SK-N-SH treated with all-trans-retinoic acid at 6 μM for 48 hours (cell line): ENCODE measurements around the gene FNDC11.

Source experiments
- ATAC-seq: fragments of 200-7000 bp; cut with Tn5 transposase; 3 replicates; pipeline ENCODE4 v1.9.1; 2020; ENCODE audit warnings: mild to moderate bottlenecking, moderate library complexity
- ARNTL ChIP-seq: fragments of 450-650 bp; formaldehyde crosslinking; IDR thresholded peaks from 2 replicates; pipeline ENCODE4 v1.5.0; 2020; ENCODE audit warnings: low read depth, mild to moderate bottlenecking, moderate library complexity, borderline replicate concordance
- BACH2 ChIP-seq: fragments of 250-450 bp; sonication (Bioruptor Pico); IDR thresholded peaks from 2 replicates; pipeline ENCODE4 v1.9.0; 2021; ENCODE audit warnings: mild to moderate bottlenecking, borderline replicate concordance
- CREB5 ChIP-seq: fragments of 250-450 bp; sonication (Bioruptor Pico); IDR thresholded peaks from 2 replicates; pipeline ENCODE4 v1.5.1; 2020; ENCODE audit warnings: low read depth, mild to moderate bottlenecking, moderate library complexity
- CSRNP3 ChIP-seq: fragments of 250-450 bp; sonication (Bioruptor Pico); IDR thresholded peaks from 2 replicates; pipeline ENCODE4 v1.5.1; 2021; ENCODE audit warnings: mild to moderate bottlenecking, moderate library complexity
- ESRRG ChIP-seq: fragments of 250-450 bp; sonication (Bioruptor Pico); IDR thresholded peaks from 2 replicates; pipeline ENCODE4 v1.6.1; 2021; ENCODE audit warnings: mild to moderate bottlenecking
- GLIS3 ChIP-seq: fragments of 250-450 bp; sonication (Bioruptor Pico); IDR thresholded peaks from 2 replicates; pipeline ENCODE4 v1.5.0; 2020; ENCODE audit warnings: mild to moderate bottlenecking, moderate library complexity
- ISL1 ChIP-seq: fragments of 250-450 bp; sonication (Bioruptor Pico); IDR thresholded peaks from 2 replicates; pipeline ENCODE4 v2.1.2; 2022; ENCODE audit warnings: mild to moderate bottlenecking, moderate library complexity
- OSR1 ChIP-seq: fragments of 250-450 bp; sonication (Bioruptor Pico); IDR thresholded peaks from 2 replicates; pipeline ENCODE4 v1.8.0; 2022; ENCODE audit warnings: moderate library complexity, mild to moderate bottlenecking, inconsistent platforms
- PATZ1 ChIP-seq: fragments of 250-450 bp; sonication (Bioruptor Pico); IDR thresholded peaks from 2 replicates; pipeline ENCODE4 v1.8.0; 2020; ENCODE audit warnings: mild to moderate bottlenecking, moderate library complexity, borderline replicate concordance
- POU6F1 ChIP-seq: fragments of 250-450 bp; sonication (Bioruptor Pico); IDR thresholded peaks from 2 replicates; pipeline ENCODE4 v1.8.0; 2021; ENCODE audit warnings: low read depth, mild to moderate bottlenecking, moderate library complexity, borderline replicate concordance
- PPARA ChIP-seq: fragments of 250-450 bp; sonication (Bioruptor Pico); IDR thresholded peaks from 2 replicates; pipeline ENCODE4 v1.5.0; 2020; ENCODE audit warnings: mild to moderate bottlenecking, borderline replicate concordance
- RARB ChIP-seq: fragments of 250-450 bp; sonication (Bioruptor Pico); IDR thresholded peaks from 2 replicates; pipeline ENCODE4 v1.8.0; 2021; ENCODE audit warnings: mild to moderate bottlenecking, moderate library complexity
- SNAI2 ChIP-seq: fragments of 250-450 bp; sonication (Bioruptor Pico); IDR thresholded peaks from 2 replicates; pipeline ENCODE4 v1.5.0; 2020; ENCODE audit warnings: mild to moderate bottlenecking, moderate library complexity
- TCF4 ChIP-seq: fragments of 250-450 bp; sonication (Bioruptor Pico); IDR thresholded peaks from 2 replicates; pipeline ENCODE4 v1.8.0; 2021; ENCODE audit warnings: mild to moderate bottlenecking, moderate library complexity, borderline replicate concordance
- TOX ChIP-seq: fragments of 250-450 bp; sonication (Bioruptor Pico); IDR thresholded peaks from 2 replicates; pipeline ENCODE4 v1.8.0; 2021; ENCODE audit warnings: mild to moderate bottlenecking, moderate library complexity, borderline replicate concordance
- TSHZ2 ChIP-seq: fragments of 250-450 bp; sonication (Bioruptor Pico); IDR thresholded peaks from 2 replicates; pipeline ENCODE4 v1.5.0; 2020; ENCODE audit warnings: mild to moderate bottlenecking, moderate library complexity
- ZC3H10 ChIP-seq: fragments of 250-450 bp; sonication (Bioruptor Pico); IDR thresholded peaks from 2 replicates; pipeline ENCODE4 v1.5.1; 2021; ENCODE audit warnings: mild to moderate bottlenecking, moderate library complexity
- ZFP3 ChIP-seq: fragments of 250-450 bp; sonication (Bioruptor Pico); IDR thresholded peaks from 2 replicates; pipeline ENCODE4 v1.5.0; 2020; ENCODE audit warnings: mild to moderate bottlenecking, moderate library complexity
- ZFP30 ChIP-seq: fragments of 450-650 bp; formaldehyde crosslinking; IDR thresholded peaks from 2 replicates; pipeline ENCODE4 v1.5.0; 2022; ENCODE audit warnings: mild to moderate bottlenecking, moderate library complexity
- ZNF565 ChIP-seq: fragments of 450-650 bp; formaldehyde crosslinking; conservative IDR thresholded peaks from 2 replicates; pipeline ENCODE4 v1.5.0; 2020; ENCODE audit warnings: low read depth, mild to moderate bottlenecking, moderate library complexity
- ZNF8 ChIP-seq: fragments of 450-650 bp; formaldehyde crosslinking; IDR thresholded peaks from 2 replicates; pipeline ENCODE4 v1.5.0; 2020; ENCODE audit warnings: mild to moderate bottlenecking, moderate library complexity

Gene FNDC11

GRCh38 chr20:63517376-63518309 lies 36.3 kb upstream of the FNDC11 start:
- TF ChIP-seq ZFP30 (CRISPR knock-in tag), result no peak
- no peak for TF ChIP-seq SNAI2 (CRISPR knock-in tag)
- no peak for TF ChIP-seq PATZ1
- no peak for TF ChIP-seq ZNF8 (CRISPR knock-in tag)
- TF ChIP-seq ARNTL (CRISPR knock-in tag), result no peak
- TF ChIP-seq TOX (CRISPR knock-in tag), result no peak
- TF ChIP-seq POU6F1 (CRISPR knock-in tag), result no peak
- no peak for TF ChIP-seq ZFP3 (CRISPR knock-in tag)
- no peak for TF ChIP-seq CSRNP3 (CRISPR knock-in tag)
- TF ChIP-seq TCF4 (CRISPR knock-in tag), result no peak
- no peak for TF ChIP-seq BACH2 (CRISPR knock-in tag)
- no peak for TF ChIP-seq ESRRG (CRISPR knock-in tag)
- no peak for TF ChIP-seq OSR1 (CRISPR knock-in tag)
- TF ChIP-seq GLIS3 (CRISPR knock-in tag), result no peak
- no peak for TF ChIP-seq CREB5
- no peak for ATAC-seq

GRCh38 chr20:63518351-63518861 lies 35.6 kb upstream of the FNDC11 start:
- TF ChIP-seq CSRNP3 (CRISPR knock-in tag) (no peak), ZC3H10 (CRISPR knock-in tag) (no peak), TCF4 (CRISPR knock-in tag) (no peak), GLIS3 (CRISPR knock-in tag) (no peak)
- ATAC-seq, result no peak

- ATAC-seq, result no peak
- TF ChIP-seq RARB, result no peak
- TF ChIP-seq ZC3H10 (CRISPR knock-in tag), result no peak
- TF ChIP-seq GLIS3 (CRISPR knock-in tag), result no peak
- TF ChIP-seq ZNF565, result no peak
- TF ChIP-seq ISL1 (CRISPR knock-in tag), result no peak
- TF ChIP-seq ZFP30 (CRISPR knock-in tag), result no peak
- no peak for TF ChIP-seq ZFP3 (CRISPR knock-in tag)
- TF ChIP-seq ESRRG (CRISPR knock-in tag), result no peak
- no peak for TF ChIP-seq CREB5
- no peak for TF ChIP-seq TSHZ2 (CRISPR knock-in tag)
- TF ChIP-seq TCF4 (CRISPR knock-in tag), result no peak
- TF ChIP-seq POU6F1 (CRISPR knock-in tag), result no peak
- TF ChIP-seq PPARA, result no peak
Observed at GRCh38 chr20:63518946-63519667, 34.9 kb upstream of the FNDC11 start.
